H1 (cell line): ENCODE results near the gene AEBP1. TPM values are rescaled to one million over a fixed set of nuclear protein-coding genes. Genes with fewer than 3 reads are reported as not detected.

Experiments used
- CTCF ChIA-PET: fragments of 300-600 bp; sonication (Branson Sonifier 250); formaldehyde crosslinking; loops from one replicate; lab custom pipeline; 2021; ENCODE audit not compliant: partially characterized antibody; lab: Charles Lee
- POLR2A ChIA-PET: fragments of 300-600 bp; sonication (Branson Sonifier 250); formaldehyde crosslinking; loops from one replicate; lab custom pipeline; 2021; ENCODE audit warnings: inconsistent platforms; ENCODE audit not compliant: partially characterized antibody; lab: Charles Lee
- DNase-seq, 2 experiments: peaks; one replicate each; pipeline versions ENCODE4 v3.0.0 to v3.0.0-alpha.2; 2010 to 2022; ENCODE audit warnings: low spot score in 2 of 2, low read depth in 1 of 2, mixed read lengths in 1 of 2
- FAIRE-seq: peaks from 2 replicates; lab custom pipeline; 2011; peaks lifted over from hg19 to GRCh38; lab: Jason Lieb, UNC
- H2AFZ ChIP-seq: 2 replicates; pipeline ENCODE4 v1.8.1; 2012; ENCODE audit warnings: low read length, inconsistent platforms
- H2AK5ac ChIP-seq: 2 replicates; pipeline ENCODE4 v1.6.1; 2013; ENCODE audit warnings: low read depth, low read length
- H2BK120ac ChIP-seq: replicated peaks from 2 replicates; pipeline ENCODE3; 2013; ENCODE audit warnings: low read depth, low read length, inconsistent platforms
- H2BK12ac ChIP-seq: 2 replicates; pipeline ENCODE4 v1.6.1; 2013; ENCODE audit warnings: low read depth, low read length
- H2BK15ac ChIP-seq: 2 replicates; pipeline ENCODE4 v1.6.1; 2013; ENCODE audit warnings: low read length
- H2BK20ac ChIP-seq: 2 replicates; pipeline ENCODE4 v1.6.1; 2013; ENCODE audit warnings: low read length
- H2BK5ac ChIP-seq: 2 replicates; pipeline ENCODE4 v1.6.1; 2013; ENCODE audit warnings: low read depth, low read length
- H3K14ac ChIP-seq: 2 replicates; pipeline ENCODE4 v1.6.1; 2013; ENCODE audit warnings: inconsistent platforms; ENCODE audit not compliant: insufficient read length
- H3K18ac ChIP-seq: 2 replicates; pipeline ENCODE4 v1.6.1; 2013; ENCODE audit warnings: low read length; ENCODE audit errors: extremely low read depth
- H3K23ac ChIP-seq: 2 replicates; pipeline ENCODE4 v1.6.1; 2013; ENCODE audit warnings: inconsistent platforms; ENCODE audit not compliant: insufficient read length
- H3K23me2 ChIP-seq: 2 replicates; pipeline ENCODE4 v1.6.1; 2013; ENCODE audit warnings: low read depth, low read length
- H3K27ac ChIP-seq: 2 replicates; pipeline ENCODE4 v1.6.1; 2011; ENCODE audit warnings: low read depth, low read length, inconsistent platforms
- H3K27me3 ChIP-seq, 4 experiments: replicated peaks in 1 of 4; 1 replicate in 1 of 4; 2 replicates in 3 of 4; pipeline versions ENCODE4 v1.6.1 to v1.8.1; 2011 to 2013; ENCODE audit warnings: low read length in 3 of 4, mild to moderate bottlenecking in 3 of 4, inconsistent platforms in 2 of 4, mixed read lengths in 2 of 4, moderate library complexity in 1 of 4; ENCODE audit not compliant: control insufficient read depth in 3 of 4, insufficient read depth in 3 of 4; ENCODE audit errors: extremely low read depth in 1 of 4
- H3K36me3 ChIP-seq, 4 experiments: 2 replicates each; pipeline versions ENCODE4 v1.6.1 to v1.8.1; 2011 to 2013; ENCODE audit warnings: mild to moderate bottlenecking in 4 of 4, low read length in 3 of 4, moderate library complexity in 2 of 4, control low read depth in 1 of 4, inconsistent platforms in 1 of 4; ENCODE audit not compliant: insufficient read depth in 4 of 4, control insufficient read depth in 2 of 4
- H3K4ac ChIP-seq: replicated peaks from 2 replicates; pipeline ENCODE3; 2013; ENCODE audit warnings: low read length, low read depth, mixed read lengths, inconsistent platforms; ENCODE audit not compliant: insufficient read length
- H3K4me1 ChIP-seq, 4 experiments: replicated peaks in 1 of 4; 1 replicate in 1 of 4; 2 replicates in 3 of 4; pipeline versions ENCODE4 v1.6.1 to v1.8.1; 2011 to 2013; ENCODE audit warnings: low read length in 3 of 4, inconsistent platforms in 2 of 4, mixed read lengths in 1 of 4; ENCODE audit not compliant: insufficient read depth in 4 of 4, control insufficient read depth in 3 of 4
- H3K4me2 ChIP-seq, 2 experiments: 2 replicates each; pipeline versions ENCODE4 v1.6.1 to v1.8.1; 2011 to 2013; ENCODE audit warnings: low read depth in 2 of 2, low read length in 2 of 2, control low read depth in 1 of 2, inconsistent platforms in 1 of 2, mild to moderate bottlenecking in 1 of 2; ENCODE audit not compliant: insufficient read depth in 1 of 2
- H3K4me3 ChIP-seq, 4 experiments: fragments of 200-600, 300-600 bp in 1 of 4; sonication (generic), shearing (Covaris generic), sonication (Bioruptor Twin) in 1 of 4; 2 replicates each; pipeline versions ENCODE4 v1.5.1 to v1.8.1; 2011 to 2016; ENCODE audit warnings: low read length in 4 of 4, low read depth in 3 of 4, control low read depth in 2 of 4, inconsistent platforms in 2 of 4, mild to moderate bottlenecking in 2 of 4, mixed read lengths in 1 of 4, moderate library complexity in 1 of 4; ENCODE audit not compliant: insufficient read depth in 2 of 4; ENCODE audit errors: extremely low read depth in 1 of 4
- H3K56ac ChIP-seq: replicated peaks from 2 replicates; pipeline ENCODE3; 2013; ENCODE audit warnings: low read depth, mild to moderate bottlenecking, mixed read lengths, low read length, inconsistent platforms; ENCODE audit not compliant: insufficient read length
- H3K79me1 ChIP-seq: 2 replicates; pipeline ENCODE4 v1.6.1; 2013; ENCODE audit warnings: low read depth, low read length, control low read depth
- H3K79me2 ChIP-seq, 2 experiments: 2 replicates each; pipeline versions ENCODE4 v1.6.1 to v1.8.1; 2012 to 2013; ENCODE audit warnings: low read length in 2 of 2, mild to moderate bottlenecking in 2 of 2, inconsistent platforms in 1 of 2; ENCODE audit not compliant: insufficient read depth in 2 of 2, control insufficient read depth in 1 of 2
- H3K9ac ChIP-seq, 4 experiments: replicated peaks in 1 of 4; 1 replicate in 1 of 4; 2 replicates in 3 of 4; pipeline versions ENCODE4 v1.6.1 to v1.8.1; 2011 to 2013; ENCODE audit warnings: low read depth in 3 of 4, low read length in 3 of 4, control low read depth in 2 of 4, mild to moderate bottlenecking in 2 of 4, moderate library complexity in 2 of 4, inconsistent platforms in 1 of 4; ENCODE audit errors: extremely low read depth in 1 of 4
- H3K9me3 ChIP-seq, 2 experiments: 2 replicates each; pipeline versions ENCODE4 v1.6.1 to v1.8.1; 2012 to 2013; ENCODE audit warnings: mild to moderate bottlenecking in 2 of 2, moderate library complexity in 2 of 2, control low read depth in 1 of 2, inconsistent platforms in 1 of 2, low read depth in 1 of 2, low read length in 1 of 2, mixed read lengths in 1 of 2; ENCODE audit not compliant: insufficient read depth in 2 of 2
- H4K20me1 ChIP-seq, 2 experiments: replicated peaks in 1 of 2; 2 replicates each; pipeline versions ENCODE3 to v1.8.1; 2011 to 2013; ENCODE audit warnings: inconsistent platforms in 2 of 2, low read length in 2 of 2, mild to moderate bottlenecking in 1 of 2; ENCODE audit not compliant: insufficient read depth in 2 of 2, control insufficient read depth in 1 of 2
- H4K5ac ChIP-seq: 2 replicates; pipeline ENCODE4 v1.6.1; 2013; ENCODE audit warnings: low read length, low read depth, mixed read lengths, inconsistent platforms; ENCODE audit not compliant: insufficient read length
- H4K8ac ChIP-seq: 2 replicates; pipeline ENCODE4 v1.8.0; 2013; ENCODE audit warnings: mild to moderate bottlenecking, moderate library complexity, low read length, inconsistent platforms; ENCODE audit not compliant: insufficient read depth; ENCODE audit errors: extremely low read depth
- H4K91ac ChIP-seq: replicated peaks from 2 replicates; pipeline ENCODE3; 2013; ENCODE audit warnings: low read length, mixed read lengths, inconsistent platforms; ENCODE audit not compliant: insufficient read length
- ATF3 ChIP-seq: IDR thresholded peaks from 2 replicates; pipeline ENCODE4 v1.6.1; 2011; ENCODE audit warnings: low read depth, mild to moderate bottlenecking, low read length; ENCODE audit not compliant: insufficient read depth
- EGR1 ChIP-seq: IDR thresholded peaks from 2 replicates; pipeline ENCODE4 v1.6.1; 2011; ENCODE audit warnings: low read depth, low read length, borderline replicate concordance
- KDM5A ChIP-seq: fragments of 200-600 bp; IDR thresholded peaks from 2 replicates; pipeline ENCODE4 v1.7.1; 2012; ENCODE audit warnings: mild to moderate bottlenecking, low read length, inconsistent platforms, mixed read lengths
- POLR2A ChIP-seq, 2 experiments: IDR thresholded peaks; 1 replicate in 1 of 2; 2 replicates in 1 of 2; pipeline ENCODE4 v1.6.1; 2011; ENCODE audit warnings: low read depth in 2 of 2, low read length in 2 of 2, mild to moderate bottlenecking in 2 of 2; ENCODE audit errors: control extremely low read depth in 1 of 2
- RAD21 ChIP-seq, 2 experiments: IDR thresholded peaks in 1 of 2; conservative IDR thresholded peaks in 1 of 2; 2 replicates each; pipeline ENCODE4 v1.6.1; 2011; ENCODE audit warnings: low read depth in 2 of 2, low read length in 2 of 2, improper control_type of control experiment in 1 of 2, inconsistent platforms in 1 of 2, mild to moderate bottlenecking in 1 of 2, moderate library complexity in 1 of 2
- SP4 ChIP-seq: IDR thresholded peaks from 2 replicates; pipeline ENCODE4 v1.6.1; 2012; ENCODE audit warnings: low read length, inconsistent platforms
- SRF ChIP-seq: IDR thresholded peaks from 2 replicates; pipeline ENCODE4 v1.6.1; 2011; ENCODE audit warnings: mild to moderate bottlenecking, low read depth, low read length, moderate library complexity
- TAF1 ChIP-seq: IDR thresholded peaks from 2 replicates; pipeline ENCODE4 v1.6.1; 2011; ENCODE audit warnings: mild to moderate bottlenecking, low read depth, low read length
- WGBS, 2 experiments: shearing (Covaris generic) in 1 of 2; methylation state at CpG; one replicate each; pipeline versions ENCODE4 v1.1.6 to v1.1.7; 2013 to 2015; ENCODE audit warnings: low lambda C conversion rate in 2 of 2, mixed read lengths in 2 of 2, inconsistent platforms in 1 of 2, low coverage in 1 of 2, missing lambda C conversion rate in 1 of 2; ENCODE audit not compliant: insufficient replicate concordance in 2 of 2, insufficient coverage in 1 of 2, insufficient read length in 1 of 2; ENCODE audit errors: extremely low coverage in 1 of 2, missing lambda C conversion rate in 1 of 2; 5-methylcytosine and 5-hydroxymethylcytosine counted together
- polyA plus RNA-seq, 7 experiments: library from polyadenylated mRNA; depleted of rRNA in 3 of 7; stranded (reverse) in 5 of 7; unstranded in 2 of 7; fragments of >200 nt in 5 of 7; fragments of 200-250 nt in 2 of 7; gene quantifications; 1 replicate in 5 of 7; 2 replicates in 1 of 7; 4 replicates in 1 of 7; pipeline versions ENCODE4 v1.2.1 to v1.2.3, GENCODE V29; 2011 to 2013; ENCODE audit warnings: missing spikeins in 2 of 7, mixed read lengths in 2 of 7
- total RNA-seq: library from RNA; stranded (reverse); fragmentation: NEBNext Ultra II Directional; extraction: Animal tissue kit (Norgen Biotek cat#: 25700); gene quantifications from 2 replicates; pipeline ENCODE4 v1.2.1, GENCODE V29; 2021

Gene AEBP1
- total and polyA plus RNA-seq, 2 of the 8 experiments (the other 6 are each of a cell fraction or from before 2014, with no cell fraction given) = 10.4 to 41.2 TPM

GRCh38 chr7:44059219-44060090, 44.7 kb upstream of the AEBP1 start:
- Histone ChIP-seq H3K9ac (no peak overlapping the region), H2BK5ac (no peak overlapping the region; the same call in 1 of the 2 replicates), H4K91ac (no peak overlapping the region), H3K4me3 (no peak overlapping the region), H2BK12ac (no peak overlapping the region), H2BK20ac (no peak overlapping the region), H3K23ac (no peak overlapping the region), H3K9me3 (no peaks in the 10 kb centered on the region), H3K18ac (no peak overlapping the region), H3K27ac (no peak overlapping the region), H3K4ac (no peak overlapping the region), H3K56ac (no peak overlapping the region), H2AFZ (no peak overlapping the region), H3K4me2 (no peak overlapping the region), H3K4me1 (peaks cover 0 to 11% (median 9%) of the 10 kb centered on the region in 4 experiments; a peak in 6 of 7 replicates), H4K20me1 (peaks cover 5 to 18% of the 10 kb centered on the region in 2 experiments), H2AK5ac (no peak overlapping the region), H2BK15ac (no peak overlapping the region), H3K27me3 (no peaks in the 10 kb centered on the region), H3K79me1 (no peaks in the 10 kb centered on the region), H3K36me3 (peaks cover 4 to 34% (median 31%) of the 10 kb centered on the region in 4 experiments), H2BK120ac (no peak overlapping the region), H4K8ac (peak overlapping the region; percentile 14; the same call in 1 of the 2 replicates), H3K14ac (no peak overlapping the region), H3K23me2 (no peaks in the 10 kb centered on the region), H4K5ac (no peak overlapping the region), H3K79me2 (no peaks in the 10 kb centered on the region)
- CTCF ChIA-PET = no interaction called here
- FAIRE-seq (no peak), DNase-seq (no peak)
- TF ChIP-seq RAD21 (IDR thresholded peaks at IDR 0.05 in 1 of 2, conservative IDR thresholded peaks at IDR 0.05 in 1 of 2; ENCODE audit: low read depth in 2 of 2, low read length in 2 of 2) = no peak
- TF ChIP-seq KDM5A = no peak
- no peak for TF ChIP-seq TAF1
- TF ChIP-seq SP4 = no peak
- no peak for TF ChIP-seq EGR1
- TF ChIP-seq ATF3 = no peak
- no peak for TF ChIP-seq SRF
- TF ChIP-seq POLR2A (IDR thresholded peaks at IDR 0.05; ENCODE audit: control extremely low read depth in 1 of 2, low read depth in 2 of 2, low read length in 2 of 2) = no peak
- POLR2A ChIA-PET = no interaction called here
- WGBS, 2 experiments = 91% methylated on average over 14 of the region's 14 CpGs; no CpG with 5 or more reads in 1 of the 2 experiments
